HG03439 (cell line): ENCODE measurements around the gene MAP4K2.

Experiments
- ATAC-seq: cut with Tn5 transposase; IDR thresholded peaks from one replicate; pipeline ENCODE4 v1.9.1; 2021; ENCODE audit warnings: mild to moderate bottlenecking, moderate library complexity; ENCODE audit not compliant: unreplicated experiment

MAP4K2 gene

DNA sequence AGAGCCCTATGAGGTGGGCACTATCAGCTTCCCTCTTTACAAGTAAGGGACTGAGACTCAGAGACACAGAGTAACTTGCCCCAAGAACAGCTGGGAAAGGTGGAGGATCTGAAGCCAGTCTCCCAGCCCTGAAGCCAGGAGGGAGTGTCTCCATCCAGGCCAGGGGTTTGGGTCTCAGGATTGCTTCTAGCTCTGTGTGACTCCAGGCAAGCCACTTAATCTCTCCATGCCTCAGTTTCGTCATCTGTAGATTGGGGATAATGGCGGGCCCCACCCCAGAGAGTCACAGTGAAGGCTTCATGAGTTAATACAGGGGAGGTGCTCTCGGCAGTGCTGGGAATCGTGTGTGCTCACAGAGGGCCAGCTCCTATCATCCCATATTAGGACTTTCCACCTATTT lies 10.5 kb downstream of the MAP4K2 start:
- no peak for ATAC-seq

GRCh38 chr11:64791781-64792291 lies 11.2 kb downstream of the MAP4K2 start:
- no peak for ATAC-seq

GRCh38 chr11:64790205-64791095 lies 12.6 kb downstream of the MAP4K2 start:
- ATAC-seq, result no peak

DNA sequence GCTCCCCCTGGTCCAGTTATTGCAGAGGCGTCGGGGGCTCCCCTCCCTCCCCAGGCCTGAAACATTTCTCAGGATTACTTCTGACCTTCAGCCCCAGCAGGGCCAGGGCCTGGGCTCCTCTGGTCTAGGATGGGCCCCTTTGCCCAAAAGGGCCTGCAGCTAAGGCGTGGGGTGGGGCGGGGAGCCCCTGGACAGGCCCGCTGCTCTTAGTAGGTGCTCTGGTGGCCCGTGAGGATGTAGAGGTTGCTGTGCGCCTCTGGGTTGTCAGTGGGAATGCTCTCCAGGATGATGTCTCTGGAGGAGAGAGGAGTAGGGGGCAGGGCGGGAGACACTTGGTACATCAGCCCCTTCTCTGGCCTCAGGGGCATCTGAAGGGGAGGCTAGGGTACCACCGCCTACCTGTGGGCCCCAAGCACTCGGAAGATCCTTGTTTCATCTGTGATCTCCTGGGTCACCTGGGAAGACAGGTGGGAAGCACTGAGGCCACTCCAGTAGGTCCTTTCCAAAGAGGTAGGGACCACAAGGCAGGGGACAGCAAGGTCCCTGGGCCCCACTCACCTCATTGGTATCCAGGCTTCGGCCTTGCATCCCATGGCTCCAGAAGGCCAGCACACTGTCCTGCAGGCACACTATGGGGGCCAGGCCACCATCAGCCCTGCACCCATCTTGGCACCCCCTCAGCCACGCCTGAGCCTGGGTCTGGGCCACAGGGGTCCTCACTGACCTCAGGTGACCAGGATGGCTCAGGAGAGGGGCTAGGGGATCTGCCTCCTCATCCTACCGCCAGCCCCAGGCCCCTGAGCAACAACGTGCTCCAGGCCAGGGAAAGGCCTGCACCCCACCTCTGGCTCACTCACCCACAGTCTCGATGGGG lies 13.4 kb downstream of the MAP4K2 start:
- no peak for ATAC-seq

GRCh38 chr11:64788321-64789215 lies 14.4 kb downstream of the MAP4K2 start:
- no peak for ATAC-seq

DNA sequence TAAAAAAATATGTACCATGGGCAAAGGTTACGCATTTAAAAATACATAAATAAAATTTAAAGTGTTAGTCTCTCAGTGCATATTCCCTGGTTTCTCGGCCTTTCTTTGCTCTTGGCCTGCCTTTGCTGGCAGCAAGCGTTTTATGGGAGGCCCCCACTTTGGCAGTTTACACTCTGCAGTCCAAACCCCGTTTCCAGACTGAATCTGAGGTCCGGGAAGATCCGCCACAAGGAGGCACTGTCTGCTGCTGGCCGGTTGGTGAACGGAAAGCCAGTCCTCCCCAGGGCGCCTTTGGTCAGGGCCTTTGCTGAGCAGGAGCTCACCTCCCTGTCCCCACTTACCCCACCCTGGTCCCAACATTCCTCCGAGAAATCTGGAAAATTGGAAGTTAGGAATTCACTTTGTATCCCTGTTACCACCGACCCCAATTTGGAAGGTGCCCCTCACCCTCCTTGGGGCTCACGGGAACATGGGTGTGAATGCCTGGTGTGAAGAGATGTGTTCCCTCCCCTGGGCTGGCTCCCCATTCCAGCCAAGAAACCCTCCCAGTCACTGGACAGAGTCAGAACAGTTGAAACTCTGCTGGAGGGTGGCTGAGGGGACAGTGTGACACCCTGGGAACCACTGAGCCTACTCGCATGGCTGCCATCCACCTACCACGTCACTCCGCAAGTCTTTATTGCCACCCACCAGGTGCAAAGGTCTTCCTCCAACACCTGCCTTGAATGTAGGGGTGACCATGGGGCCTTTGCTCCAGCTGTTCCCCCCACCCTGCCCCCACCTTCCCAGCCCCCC lies 15.3 kb downstream of the MAP4K2 start:
- no peak for ATAC-seq

- no peak for ATAC-seq
Measured at GRCh38 chr11:64786308-64786707, 16.7 kb downstream of the MAP4K2 start.

GRCh38 chr11:64784813-64785581 lies 18.0 kb downstream of the MAP4K2 start:
- ATAC-seq, result no peak

- peak; percentile 83 for ATAC-seq
Measured at GRCh38 chr11:64778473-64779298, 24.3 kb downstream of the MAP4K2 start, which contains the start of gene SF1. Gene SF1, minus strand, starts transcription at chr11:64778542. Its CDS starts 150 bp downstream, at chr11:64778392.

GRCh38 chr11:64778223-64778472 lies 24.9 kb downstream of the MAP4K2 start:
- no peak for ATAC-seq

GRCh38 chr11:64777449-64778222 lies 25.4 kb downstream of the MAP4K2 start:
- peak; percentile 15 for ATAC-seq

DNA sequence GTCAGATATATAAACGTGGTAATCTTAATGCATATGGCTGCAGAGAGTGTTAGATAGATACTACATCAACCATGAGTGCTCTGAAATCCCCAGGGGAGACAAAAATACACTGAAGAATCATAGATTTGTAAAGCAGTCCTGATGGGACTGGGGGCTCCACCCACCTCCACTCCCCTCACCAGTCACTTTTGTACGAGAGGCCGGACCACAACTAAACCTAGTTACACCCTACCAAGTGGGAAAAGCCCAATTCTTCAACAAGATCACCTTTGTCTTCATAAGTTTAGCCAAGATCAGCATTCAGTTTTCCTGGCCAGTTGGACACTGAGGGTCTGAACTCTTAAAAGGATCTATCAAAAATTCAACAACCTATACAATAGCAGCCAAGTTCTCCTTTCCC lies 26.1 kb downstream of the MAP4K2 start:
- ATAC-seq, result no peak

DNA sequence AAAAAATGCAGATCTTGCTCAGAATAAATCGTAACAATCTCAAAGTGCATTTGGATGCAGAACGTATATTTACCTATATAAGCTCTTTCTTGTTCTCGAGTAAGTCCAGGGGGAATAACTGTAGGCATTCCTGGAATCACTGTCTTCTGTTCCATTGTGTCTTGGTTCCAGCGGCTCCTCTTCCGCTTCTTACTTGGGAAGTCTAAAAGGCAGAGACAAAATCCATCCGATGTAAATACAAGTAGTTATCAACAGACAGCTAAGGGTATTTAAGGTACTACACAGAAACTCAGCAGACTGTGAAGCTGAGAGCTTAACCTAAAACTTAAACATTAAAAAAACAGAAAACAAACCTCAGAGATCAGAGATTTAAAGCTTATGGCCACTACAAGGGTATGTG lies 26.6 kb downstream of the MAP4K2 start:
- no peak for ATAC-seq

GRCh38 chr11:64774144-64774543 lies 28.9 kb downstream of the MAP4K2 start:
- no peak for ATAC-seq

DNA sequence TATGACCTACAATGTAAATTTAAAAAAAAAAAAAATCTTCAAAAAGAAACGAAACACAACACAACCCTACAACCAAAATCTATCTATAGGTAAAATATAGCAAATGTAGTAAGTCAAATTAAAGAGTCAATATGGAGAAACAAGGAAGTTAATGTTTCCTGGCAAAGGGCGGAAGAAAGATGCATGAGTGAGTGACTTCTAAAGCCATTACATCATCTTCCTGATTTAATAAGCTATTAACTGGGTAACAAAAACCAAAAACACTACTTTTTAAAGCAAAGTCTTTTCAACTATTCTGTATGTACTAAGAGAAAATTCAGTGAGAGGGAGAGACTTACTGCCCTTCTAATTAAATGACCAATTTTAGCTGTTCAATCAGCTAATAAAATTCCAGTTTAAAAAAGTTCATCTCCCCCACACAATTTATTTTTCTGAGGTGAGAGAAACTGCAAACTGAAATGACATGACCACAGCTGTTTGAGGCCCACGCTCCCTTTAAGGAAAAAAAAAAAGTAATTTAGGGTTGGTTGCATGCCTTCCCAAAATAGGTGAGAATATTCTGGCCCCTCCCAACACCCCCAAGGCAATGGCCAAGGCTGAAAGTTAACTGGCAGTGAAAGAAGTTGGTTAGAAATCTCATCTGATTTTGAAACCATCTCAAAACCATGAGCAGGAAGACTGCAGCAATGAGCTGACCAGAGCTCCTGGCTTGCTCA lies 30.6 kb downstream of the MAP4K2 start:
- no peak for ATAC-seq

GRCh38 chr11:64771861-64772260 lies 31.2 kb downstream of the MAP4K2 start:
- ATAC-seq, result no peak

- ATAC-seq, result no peak
Measured at GRCh38 chr11:64770120-64770519, 32.9 kb downstream of the MAP4K2 start.
